HepG2 (cell line): ENCODE results near the gene VWA1. TPM values are rescaled to one million over a fixed set of nuclear protein-coding genes. Genes with fewer than 3 reads are reported as not detected.
A peak's percentile ranks its signal among the peaks of the same experiment; 100 is the strongest.

Experiments
- ATF7-NPFF ChIP-seq: sonication (generic); formaldehyde crosslinking; IDR thresholded peaks from 2 replicates; pipeline ENCODE4 v1.8.1; 2023; ENCODE audit warnings: mild to moderate bottlenecking, low read depth, missing genetic modification reagents, moderate library complexity
- RARA ChIP-seq: IDR thresholded peaks from 2 replicates; pipeline ENCODE4 v1.6.1; 2016; ENCODE audit warnings: missing genetic modification reagents, missing compliant biosample characterization
- RXRA ChIP-seq: sonication (generic); formaldehyde crosslinking; IDR thresholded peaks from 2 replicates; pipeline ENCODE4 v1.5.1; 2020; ENCODE audit warnings: missing genetic modification reagents
- SOX6 ChIP-seq, 2 experiments: fragments of 450-650 bp in 1 of 2; sonication (generic) in 1 of 2; formaldehyde crosslinking in 1 of 2; IDR thresholded peaks; 2 replicates each; pipeline versions ENCODE4 v1.4.0 to v1.6.1; 2017 to 2020; ENCODE audit warnings: antibody characterized with exemption in 1 of 2, mild to moderate bottlenecking in 1 of 2, missing genetic modification reagents in 1 of 2
- SP5 ChIP-seq: IDR thresholded peaks from 2 replicates; pipeline ENCODE4 v1.6.1; 2016; ENCODE audit warnings: low read depth, borderline replicate concordance
- TEAD3 ChIP-seq: optimal IDR thresholded peaks from 2 replicates; pipeline ENCODE3; 2016; ENCODE audit warnings: borderline replicate concordance
- ZBTB3 ChIP-seq: sonication (generic); formaldehyde crosslinking; IDR thresholded peaks from 2 replicates; pipeline ENCODE4 v1.4.0; 2020; ENCODE audit warnings: low read depth, mild to moderate bottlenecking, moderate library complexity, missing genetic modification reagents, borderline replicate concordance
- ZNF607 ChIP-seq: sonication (generic); formaldehyde crosslinking; IDR thresholded peaks from 2 replicates; pipeline ENCODE4 v1.5.1; 2020; ENCODE audit warnings: missing genetic modification reagents, mild to moderate bottlenecking, borderline replicate concordance
- ZNF616 ChIP-seq: sonication (generic); formaldehyde crosslinking; IDR thresholded peaks from 2 replicates; pipeline ENCODE4 v1.5.0; 2020; ENCODE audit warnings: low read depth, mild to moderate bottlenecking, missing genetic modification reagents
- polyA plus RNA-seq, 8 experiments: library from polyadenylated mRNA; depleted of rRNA in 3 of 8; stranded (reverse) in 7 of 8; unstranded in 1 of 8; fragments of >200 nt; fragmentation: Illumina TruSeq in 4 of 8; extraction: Trizol in 4 of 8; gene quantifications; 2 replicates each; pipeline versions ENCODE4 v1.2.1 to v1.2.3, GENCODE V29; 2011 to 2016; ENCODE audit warnings: low read depth in 4 of 8, missing spikeins in 1 of 8, mixed read lengths in 1 of 8; ENCODE audit not compliant: insufficient read depth in 1 of 8
- total RNA-seq, 5 experiments: library from RNA; depleted of rRNA; stranded (reverse); fragments of >200 nt; fragmentation: Illumina TruSeq; extraction: Trizol; gene quantifications; 2 replicates each; pipeline ENCODE4 v1.2.3, GENCODE V29; 2016; ENCODE audit warnings: low read depth in 1 of 5
- TF ChIP-seq, protein P1 (sequence below): sonication (generic); formaldehyde crosslinking; IDR thresholded peaks from 2 replicates; pipeline ENCODE4 v1.4.0; 2020; ENCODE audit warnings: missing genetic modification reagents, borderline replicate concordance
- TF ChIP-seq, protein P2 (sequence below): sonication (generic); formaldehyde crosslinking; IDR thresholded peaks from 2 replicates; pipeline ENCODE4 v1.5.0; 2020; ENCODE audit warnings: mild to moderate bottlenecking, missing genetic modification reagents
- TF ChIP-seq, protein P3 (sequence below): sonication (generic); formaldehyde crosslinking; conservative IDR thresholded peaks from 2 replicates; pipeline ENCODE4 v1.8.0; 2022; ENCODE audit warnings: mild to moderate bottlenecking, moderate library complexity, missing genetic modification reagents
- TF ChIP-seq, protein P4 (sequence below): sonication (generic); formaldehyde crosslinking; IDR thresholded peaks from 2 replicates; pipeline ENCODE4 v1.9.0; 2021; ENCODE audit warnings: missing genetic modification reagents, mild to moderate bottlenecking, borderline replicate concordance
- TF ChIP-seq, protein P5 (sequence below): sonication (generic); formaldehyde crosslinking; IDR thresholded peaks from 2 replicates; pipeline ENCODE4 v1.4.0; 2020; ENCODE audit warnings: mild to moderate bottlenecking, missing genetic modification reagents

Gene VWA1
- total and polyA plus RNA-seq, 2 of the 13 experiments (the other 11 are each of a cell fraction or from before 2014, with no cell fraction given), result 40.9 to 57.5 TPM

DNA sequence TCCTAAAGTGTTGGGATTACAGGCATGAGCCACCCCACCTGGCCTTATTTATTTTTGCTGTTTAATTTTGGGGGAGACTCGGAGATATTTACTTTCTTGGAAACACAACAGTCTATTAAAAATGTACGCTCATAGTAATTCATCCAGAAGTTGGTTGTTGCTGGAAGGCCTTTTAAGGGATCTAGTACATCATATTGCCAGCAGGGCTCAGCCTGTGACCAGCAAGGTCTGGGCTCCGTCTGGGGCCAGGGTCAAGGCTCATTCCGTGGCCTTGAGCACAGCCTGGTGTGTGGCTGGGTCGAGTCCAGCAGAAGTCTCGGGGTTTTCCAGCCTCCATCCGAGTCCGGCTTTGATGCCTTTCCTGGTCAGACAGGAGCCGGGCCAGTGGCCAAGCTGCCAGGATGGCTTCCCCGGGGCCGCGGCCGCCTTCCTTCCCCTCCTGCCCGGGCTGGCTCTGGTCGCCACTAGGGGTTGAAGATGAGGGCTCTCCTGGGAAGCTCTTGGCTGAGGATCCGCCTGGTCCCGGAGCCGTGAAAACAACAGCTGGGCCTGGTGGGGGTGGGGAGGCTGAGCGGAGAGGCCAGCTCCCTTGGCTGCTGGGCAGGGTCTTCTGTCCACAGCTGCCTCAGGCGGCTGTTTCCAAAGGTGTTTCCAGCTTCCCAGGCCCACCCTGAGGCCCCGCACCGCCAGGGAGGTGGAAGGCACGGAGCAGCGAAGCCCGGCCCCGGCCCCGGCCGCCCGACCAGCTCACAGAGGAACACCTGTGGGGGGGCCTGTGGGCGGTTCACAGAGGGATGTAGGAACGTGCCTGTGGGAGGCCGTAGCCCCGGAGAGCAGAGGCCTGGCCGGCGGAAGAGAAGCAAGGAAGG is 5.1 kb upstream of the VWA1 start (continued):
- TF ChIP-seq ZNF607 (CRISPR knock-in tag) (peak; percentile 70; the same call in 1 of the 2 replicates), RARA (CRISPR knock-in tag) (peak; percentile 79), RXRA (CRISPR knock-in tag) (peak; percentile 72), SOX6 (IDR thresholded peaks at IDR 0.05) (no peak), SOX6 (CRISPR knock-in tag; IDR thresholded peaks at IDR 0.05) (peak; percentile 43; the same call in 1 of the 2 replicates), SP5 (CRISPR knock-in tag) (peak; percentile 71), ZNF616 (0 out of 2 replicates have a peak, but pooled peaks have one; percentile 19), TEAD3 (CRISPR knock-in tag) (peak; percentile 7), ATF7-NPFF (CRISPR knock-in tag) (peak; percentile 47; the same call in 1 of the 2 replicates), ZBTB3 (0 out of 2 replicates have a peak, but pooled peaks have one; percentile 17)
- TF ChIP-seq, protein P1, sequence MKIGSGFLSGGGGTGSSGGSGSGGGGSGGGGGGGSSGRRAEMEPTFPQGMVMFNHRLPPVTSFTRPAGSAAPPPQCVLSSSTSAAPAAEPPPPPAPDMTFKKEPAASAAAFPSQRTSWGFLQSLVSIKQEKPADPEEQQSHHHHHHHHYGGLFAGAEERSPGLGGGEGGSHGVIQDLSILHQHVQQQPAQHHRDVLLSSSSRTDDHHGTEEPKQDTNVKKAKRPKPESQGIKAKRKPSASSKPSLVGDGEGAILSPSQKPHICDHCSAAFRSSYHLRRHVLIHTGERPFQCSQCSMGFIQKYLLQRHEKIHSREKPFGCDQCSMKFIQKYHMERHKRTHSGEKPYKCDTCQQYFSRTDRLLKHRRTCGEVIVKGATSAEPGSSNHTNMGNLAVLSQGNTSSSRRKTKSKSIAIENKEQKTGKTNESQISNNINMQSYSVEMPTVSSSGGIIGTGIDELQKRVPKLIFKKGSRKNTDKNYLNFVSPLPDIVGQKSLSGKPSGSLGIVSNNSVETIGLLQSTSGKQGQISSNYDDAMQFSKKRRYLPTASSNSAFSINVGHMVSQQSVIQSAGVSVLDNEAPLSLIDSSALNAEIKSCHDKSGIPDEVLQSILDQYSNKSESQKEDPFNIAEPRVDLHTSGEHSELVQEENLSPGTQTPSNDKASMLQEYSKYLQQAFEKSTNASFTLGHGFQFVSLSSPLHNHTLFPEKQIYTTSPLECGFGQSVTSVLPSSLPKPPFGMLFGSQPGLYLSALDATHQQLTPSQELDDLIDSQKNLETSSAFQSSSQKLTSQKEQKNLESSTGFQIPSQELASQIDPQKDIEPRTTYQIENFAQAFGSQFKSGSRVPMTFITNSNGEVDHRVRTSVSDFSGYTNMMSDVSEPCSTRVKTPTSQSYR (CRISPR knock-in tag), result peak; percentile 63
- TF ChIP-seq, protein P2, sequence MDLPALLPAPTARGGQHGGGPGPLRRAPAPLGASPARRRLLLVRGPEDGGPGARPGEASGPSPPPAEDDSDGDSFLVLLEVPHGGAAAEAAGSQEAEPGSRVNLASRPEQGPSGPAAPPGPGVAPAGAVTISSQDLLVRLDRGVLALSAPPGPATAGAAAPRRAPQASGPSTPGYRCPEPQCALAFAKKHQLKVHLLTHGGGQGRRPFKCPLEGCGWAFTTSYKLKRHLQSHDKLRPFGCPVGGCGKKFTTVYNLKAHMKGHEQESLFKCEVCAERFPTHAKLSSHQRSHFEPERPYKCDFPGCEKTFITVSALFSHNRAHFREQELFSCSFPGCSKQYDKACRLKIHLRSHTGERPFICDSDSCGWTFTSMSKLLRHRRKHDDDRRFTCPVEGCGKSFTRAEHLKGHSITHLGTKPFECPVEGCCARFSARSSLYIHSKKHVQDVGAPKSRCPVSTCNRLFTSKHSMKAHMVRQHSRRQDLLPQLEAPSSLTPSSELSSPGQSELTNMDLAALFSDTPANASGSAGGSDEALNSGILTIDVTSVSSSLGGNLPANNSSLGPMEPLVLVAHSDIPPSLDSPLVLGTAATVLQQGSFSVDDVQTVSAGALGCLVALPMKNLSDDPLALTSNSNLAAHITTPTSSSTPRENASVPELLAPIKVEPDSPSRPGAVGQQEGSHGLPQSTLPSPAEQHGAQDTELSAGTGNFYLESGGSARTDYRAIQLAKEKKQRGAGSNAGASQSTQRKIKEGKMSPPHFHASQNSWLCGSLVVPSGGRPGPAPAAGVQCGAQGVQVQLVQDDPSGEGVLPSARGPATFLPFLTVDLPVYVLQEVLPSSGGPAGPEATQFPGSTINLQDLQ (CRISPR knock-in tag), result 0 out of 2 replicates have a peak, but pooled peaks have one; percentile 27
- TF ChIP-seq, protein P3, sequence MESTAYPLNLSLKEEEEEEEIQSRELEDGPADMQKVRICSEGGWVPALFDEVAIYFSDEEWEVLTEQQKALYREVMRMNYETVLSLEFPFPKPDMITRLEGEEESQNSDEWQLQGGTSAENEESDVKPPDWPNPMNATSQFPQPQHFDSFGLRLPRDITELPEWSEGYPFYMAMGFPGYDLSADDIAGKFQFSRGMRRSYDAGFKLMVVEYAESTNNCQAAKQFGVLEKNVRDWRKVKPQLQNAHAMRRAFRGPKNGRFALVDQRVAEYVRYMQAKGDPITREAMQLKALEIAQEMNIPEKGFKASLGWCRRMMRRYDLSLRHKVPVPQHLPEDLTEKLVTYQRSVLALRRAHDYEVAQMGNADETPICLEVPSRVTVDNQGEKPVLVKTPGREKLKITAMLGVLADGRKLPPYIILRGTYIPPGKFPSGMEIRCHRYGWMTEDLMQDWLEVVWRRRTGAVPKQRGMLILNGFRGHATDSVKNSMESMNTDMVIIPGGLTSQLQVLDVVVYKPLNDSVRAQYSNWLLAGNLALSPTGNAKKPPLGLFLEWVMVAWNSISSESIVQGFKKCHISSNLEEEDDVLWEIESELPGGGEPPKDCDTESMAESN (CRISPR knock-in tag), result peak; percentile 58; the same call in 1 of the 2 replicates
- TF ChIP-seq, protein P4, sequence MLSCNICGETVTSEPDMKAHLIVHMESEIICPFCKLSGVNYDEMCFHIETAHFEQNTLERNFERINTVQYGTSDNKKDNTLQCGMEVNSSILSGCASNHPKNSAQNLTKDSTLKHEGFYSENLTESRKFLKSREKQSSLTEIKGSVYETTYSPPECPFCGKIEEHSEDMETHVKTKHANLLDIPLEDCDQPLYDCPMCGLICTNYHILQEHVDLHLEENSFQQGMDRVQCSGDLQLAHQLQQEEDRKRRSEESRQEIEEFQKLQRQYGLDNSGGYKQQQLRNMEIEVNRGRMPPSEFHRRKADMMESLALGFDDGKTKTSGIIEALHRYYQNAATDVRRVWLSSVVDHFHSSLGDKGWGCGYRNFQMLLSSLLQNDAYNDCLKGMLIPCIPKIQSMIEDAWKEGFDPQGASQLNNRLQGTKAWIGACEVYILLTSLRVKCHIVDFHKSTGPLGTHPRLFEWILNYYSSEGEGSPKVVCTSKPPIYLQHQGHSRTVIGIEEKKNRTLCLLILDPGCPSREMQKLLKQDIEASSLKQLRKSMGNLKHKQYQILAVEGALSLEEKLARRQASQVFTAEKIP, result no peak
- TF ChIP-seq, protein P5, sequence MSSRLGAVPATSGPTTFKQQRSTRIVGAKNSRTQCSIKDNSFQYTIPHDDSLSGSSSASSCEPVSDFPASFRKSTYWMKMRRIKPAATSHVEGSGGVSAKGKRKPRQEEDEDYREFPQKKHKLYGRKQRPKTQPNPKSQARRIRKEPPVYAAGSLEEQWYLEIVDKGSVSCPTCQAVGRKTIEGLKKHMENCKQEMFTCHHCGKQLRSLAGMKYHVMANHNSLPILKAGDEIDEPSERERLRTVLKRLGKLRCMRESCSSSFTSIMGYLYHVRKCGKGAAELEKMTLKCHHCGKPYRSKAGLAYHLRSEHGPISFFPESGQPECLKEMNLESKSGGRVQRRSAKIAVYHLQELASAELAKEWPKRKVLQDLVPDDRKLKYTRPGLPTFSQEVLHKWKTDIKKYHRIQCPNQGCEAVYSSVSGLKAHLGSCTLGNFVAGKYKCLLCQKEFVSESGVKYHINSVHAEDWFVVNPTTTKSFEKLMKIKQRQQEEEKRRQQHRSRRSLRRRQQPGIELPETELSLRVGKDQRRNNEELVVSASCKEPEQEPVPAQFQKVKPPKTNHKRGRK (CRISPR knock-in tag), result no peak
